ENCODE results near the gene SP1. TPM values are rescaled to one million over a fixed set of nuclear protein-coding genes. Genes with fewer than 3 reads are reported as not detected.
"Not testable (repeated sequence)": the region's sequence is repeated elsewhere in the genome, so short reads cannot be mapped to it uniquely, and the experiment has no call there.

The SP1 gene
- total RNA-seq, 4 donors from 2014 or later = 58.2 to 78.4 (median 62.0) TPM

DNA sequence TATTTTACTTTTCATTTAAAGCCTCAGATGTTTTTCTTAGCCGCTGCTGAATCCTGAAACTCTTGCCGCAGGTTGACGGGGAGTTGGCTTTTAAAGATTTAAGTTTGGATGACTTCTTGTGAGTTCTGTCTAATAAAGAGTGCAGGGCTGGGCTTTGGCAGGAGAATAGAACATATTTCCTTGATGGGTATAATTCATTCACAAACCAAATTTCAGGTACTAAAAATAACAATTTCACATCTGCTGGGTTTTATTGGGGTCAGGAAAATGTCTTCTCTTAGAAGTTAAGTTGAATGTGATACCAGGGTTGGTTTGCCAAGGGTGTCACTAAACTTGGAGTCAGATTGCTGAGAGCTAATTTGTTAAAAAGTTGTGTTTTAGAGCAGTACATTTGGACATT lies 9.7 kb downstream of the SP1 start:
- Histone ChIP-seq H3K27ac (peak overlapping the region in 3 of 4 donors; percentile 24 to 100 (median 79)), H3K4me1 (peaks cover 48 to 83% (median 64%) of the 10 kb centered on the region in 3 donors), H3K36me3 (peaks cover 0 to 48% (median 6%) of the 10 kb centered on the region in 3 donors), H3K9me3 (no peaks in the 10 kb centered on the region), H3K27me3 (no peaks in the 10 kb centered on the region), H3K4me3 (peak overlapping the region in 2 of 4 donors; percentile 0 to 89)
- no peak for TF ChIP-seq POLR2A (IDR thresholded peaks at IDR 0.05)
- TF ChIP-seq, protein P1, sequence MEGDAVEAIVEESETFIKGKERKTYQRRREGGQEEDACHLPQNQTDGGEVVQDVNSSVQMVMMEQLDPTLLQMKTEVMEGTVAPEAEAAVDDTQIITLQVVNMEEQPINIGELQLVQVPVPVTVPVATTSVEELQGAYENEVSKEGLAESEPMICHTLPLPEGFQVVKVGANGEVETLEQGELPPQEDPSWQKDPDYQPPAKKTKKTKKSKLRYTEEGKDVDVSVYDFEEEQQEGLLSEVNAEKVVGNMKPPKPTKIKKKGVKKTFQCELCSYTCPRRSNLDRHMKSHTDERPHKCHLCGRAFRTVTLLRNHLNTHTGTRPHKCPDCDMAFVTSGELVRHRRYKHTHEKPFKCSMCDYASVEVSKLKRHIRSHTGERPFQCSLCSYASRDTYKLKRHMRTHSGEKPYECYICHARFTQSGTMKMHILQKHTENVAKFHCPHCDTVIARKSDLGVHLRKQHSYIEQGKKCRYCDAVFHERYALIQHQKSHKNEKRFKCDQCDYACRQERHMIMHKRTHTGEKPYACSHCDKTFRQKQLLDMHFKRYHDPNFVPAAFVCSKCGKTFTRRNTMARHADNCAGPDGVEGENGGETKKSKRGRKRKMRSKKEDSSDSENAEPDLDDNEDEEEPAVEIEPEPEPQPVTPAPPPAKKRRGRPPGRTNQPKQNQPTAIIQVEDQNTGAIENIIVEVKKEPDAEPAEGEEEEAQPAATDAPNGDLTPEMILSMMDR (IDR thresholded peaks at IDR 0.05) = no peak
- intact Hi-C loops (cut with DNase I) = no loop called here
- WGBS, 2 donors = 63 to 80% methylated on average over 1 to 3 of the region's 3 CpGs
- no peak for DNase-seq

DNA sequence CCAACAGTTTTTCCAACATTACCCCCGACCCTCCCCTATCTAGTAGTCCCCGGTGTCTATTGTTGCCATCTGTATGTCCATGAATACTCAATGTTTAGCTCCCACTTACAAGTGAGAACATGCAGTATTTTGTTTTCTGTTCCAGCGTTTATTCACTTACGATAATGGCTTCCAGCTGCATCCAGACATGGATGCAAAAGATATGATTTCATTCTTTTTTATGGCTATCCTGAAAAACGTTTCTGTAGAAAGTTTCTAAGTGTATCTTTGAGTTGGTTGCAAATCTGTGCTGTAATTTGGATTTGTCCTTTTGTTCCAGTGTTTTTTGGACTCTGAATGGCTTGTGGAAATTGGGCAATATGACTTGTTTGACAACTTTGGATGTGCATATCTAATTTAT lies 11.7 kb downstream of the SP1 start:
- H3K36me3 ChIP-seq = peaks cover 0 to 48% (median 0%) of the 10 kb centered on the region in 3 donors
- WGBS, 2 donors = 23% methylated on average over 5 of the region's 5 CpGs
- TF ChIP-seq POLR2A (IDR thresholded peaks at IDR 0.05) = no peak
- H3K27me3 ChIP-seq = no peaks in the 10 kb centered on the region
- intact Hi-C loops (cut with DNase I) = no loop called here
- H3K9me3 ChIP-seq = no peaks in the 10 kb centered on the region
- H3K4me3 ChIP-seq = no peak overlapping the region
- H3K4me1 ChIP-seq = peaks cover 35 to 74% (median 45%) of the 10 kb centered on the region in 3 donors
- peak overlapping the region; percentile 35 to 100 (median 61) for H3K27ac ChIP-seq
- no peak for DNase-seq

DNA sequence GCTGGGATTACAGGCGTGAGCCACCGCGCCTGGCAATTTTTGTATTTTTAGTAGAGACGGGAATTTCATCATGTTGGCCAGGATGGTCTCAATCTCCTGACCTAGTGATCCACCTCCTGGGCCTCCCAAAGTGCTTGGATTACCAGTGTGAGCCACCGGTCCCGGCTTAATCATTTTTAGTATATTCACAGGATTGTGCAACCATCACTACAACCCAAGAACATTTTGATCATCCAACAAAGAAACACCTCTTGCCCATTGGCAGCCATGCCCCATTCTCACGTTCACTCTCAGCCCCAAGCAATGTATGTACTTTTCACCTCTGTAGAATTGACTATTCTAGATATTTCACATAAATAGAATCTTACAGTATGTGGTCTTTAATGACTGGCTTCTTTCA lies 19.9 kb downstream of the SP1 start:
- H3K27ac ChIP-seq = no peak overlapping the region
- intact Hi-C loops (cut with DNase I) = no loop called here

DNA sequence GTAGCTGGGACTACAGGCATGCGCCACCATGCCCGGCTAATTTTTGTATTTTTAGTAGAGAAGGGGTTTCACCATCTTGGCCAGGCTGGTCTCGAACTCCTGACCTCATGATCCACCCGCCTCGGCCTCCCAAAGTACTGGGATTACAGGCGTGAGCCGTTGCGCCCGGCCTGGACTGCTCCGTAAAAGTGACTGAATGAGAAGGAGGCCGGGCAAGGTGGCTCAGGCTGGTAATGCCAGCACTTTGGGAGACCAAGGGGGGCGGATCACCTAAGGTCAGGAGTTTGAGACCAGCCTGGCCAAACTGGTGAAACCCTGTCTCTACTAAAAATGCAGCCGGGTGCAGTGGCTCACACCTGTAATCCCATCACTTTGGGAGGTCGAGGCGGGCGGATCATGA lies 22.4 kb downstream of the SP1 start:
- intact Hi-C loops (cut with DNase I); H3K4me3 ChIP-seq; H3K9me3 ChIP-seq; DNase-seq; H3K27ac ChIP-seq; H3K27me3 ChIP-seq: not testable (repeated sequence)
- Histone ChIP-seq H3K4me1 (peaks cover 0 to 20% (median 9%) of the 10 kb centered on the region in 3 donors), H3K36me3 (peaks cover 5 to 86% (median 19%) of the 10 kb centered on the region in 3 donors)
- 95 to 100% methylated on average over 5 to 11 of the region's 16 CpGs for WGBS, 2 donors

More for the DNA sequence above, 19.9 kb downstream of the SP1 start:
- no peak for DNase-seq
- TF ChIP-seq, protein P1 (IDR thresholded peaks at IDR 0.05) = no peak
- no peak for TF ChIP-seq POLR2A (IDR thresholded peaks at IDR 0.05)
- 66 to 77% methylated on average over 5 to 7 of the region's 7 CpGs for WGBS, 2 donors
- no peaks in the 10 kb centered on the region for H3K27me3 ChIP-seq
- no peaks in the 10 kb centered on the region for H3K9me3 ChIP-seq
- H3K36me3 ChIP-seq = peaks cover 0 to 87% (median 7%) of the 10 kb centered on the region in 3 donors
- H3K4me3 ChIP-seq = no peak overlapping the region
- peaks cover 0 to 35% (median 9%) of the 10 kb centered on the region in 3 donors for H3K4me1 ChIP-seq

DNA sequence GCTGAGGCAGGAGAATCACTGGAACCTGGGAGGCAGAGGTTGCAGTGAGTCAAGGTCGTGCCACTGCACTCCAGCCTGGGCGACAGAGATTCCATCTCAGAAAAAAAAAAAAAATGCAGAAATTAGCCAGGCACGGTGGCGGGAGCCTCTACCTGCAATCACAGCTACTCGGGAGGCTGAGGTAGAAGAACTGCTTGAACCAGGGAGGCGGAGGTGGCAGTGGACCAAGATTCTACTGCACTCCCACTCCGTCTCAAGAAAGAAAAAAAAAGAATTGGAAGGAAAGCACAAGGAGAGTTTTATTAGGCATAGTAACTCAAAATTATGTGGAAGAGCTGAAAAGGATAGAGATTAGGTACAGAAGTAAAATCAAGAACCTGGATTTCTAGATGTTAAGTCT lies 22.9 kb downstream of the SP1 start:
- Histone ChIP-seq H3K27ac (no peak overlapping the region), H3K4me1 (peaks cover 0 to 15% (median 6%) of the 10 kb centered on the region in 3 donors), H3K36me3 (peaks cover 10 to 86% (median 24%) of the 10 kb centered on the region in 3 donors), H3K27me3 (no peaks in the 10 kb centered on the region), H3K4me3 (no peak overlapping the region), H3K9me3 (no peaks in the 10 kb centered on the region)
- no peak for DNase-seq
- TF ChIP-seq POLR2A (IDR thresholded peaks at IDR 0.05) = no peak
- TF ChIP-seq, protein P1 (IDR thresholded peaks at IDR 0.05) = no peak
- intact Hi-C loops (cut with DNase I) = no loop called here
- WGBS, 2 donors = 85 to 88% methylated on average over 7 of the region's 7 CpGs

DNA sequence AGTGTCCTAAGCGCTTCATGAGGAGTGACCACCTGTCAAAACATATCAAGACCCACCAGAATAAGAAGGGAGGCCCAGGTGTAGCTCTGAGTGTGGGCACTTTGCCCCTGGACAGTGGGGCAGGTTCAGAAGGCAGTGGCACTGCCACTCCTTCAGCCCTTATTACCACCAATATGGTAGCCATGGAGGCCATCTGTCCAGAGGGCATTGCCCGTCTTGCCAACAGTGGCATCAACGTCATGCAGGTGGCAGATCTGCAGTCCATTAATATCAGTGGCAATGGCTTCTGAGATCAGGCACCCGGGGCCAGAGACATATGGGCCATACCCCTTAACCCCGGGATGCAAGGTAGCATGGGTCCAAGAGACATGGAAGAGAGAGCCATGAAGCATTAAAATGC lies 31.0 kb downstream of the SP1 start:
- intact Hi-C loops (cut with DNase I) = no loop called here
- WGBS, 2 donors = 92 to 95% methylated on average over 5 of the region's 5 CpGs
- no peaks in the 10 kb centered on the region for H3K27me3 ChIP-seq
- peaks cover 0 to 37% (median 6%) of the 10 kb centered on the region in 3 donors for H3K4me1 ChIP-seq
- DNase-seq = no peak
- H3K36me3 ChIP-seq = peaks cover 27 to 94% (median 44%) of the 10 kb centered on the region in 3 donors
- H3K27ac ChIP-seq = no peak overlapping the region
- H3K4me3 ChIP-seq = no peak overlapping the region
- TF ChIP-seq, protein P1 (IDR thresholded peaks at IDR 0.05) = no peak
- TF ChIP-seq POLR2A (IDR thresholded peaks at IDR 0.05) = no peak
- H3K9me3 ChIP-seq = no peaks in the 10 kb centered on the region

All from esophagus squamous epithelium (tissue), 5 donors.